Central memory CD8-positive, alpha-beta T cell (primary cell): ENCODE measurements around the gene CPEB1.

Experiments used
- ATAC-seq: fragments of 150-1000 bp; cut with Tn5 transposase; replicated peaks from 2 replicates; pipeline ENCODE4 v1.10.0; 2022; ENCODE audit warnings: mild to moderate bottlenecking, moderate FRiP score, moderate number of reproducible peaks; ENCODE audit not compliant: poor library complexity, severe bottlenecking; ENCODE audit errors: extremely low read depth
- DNase-seq, 2 donors: peaks; one replicate each; pipeline ENCODE4 v3.0.0; 2021; ENCODE audit warnings: low spot score in 2 of 2
- H3K27ac Mint-ChIP-seq: one replicate; pipeline ENCODE4 v1.8.0; 2022; ENCODE audit warnings: low read depth, mild to moderate bottlenecking, moderate library complexity, mixed read lengths
- H3K27me3 Mint-ChIP-seq: one replicate; pipeline ENCODE4 v1.8.0; 2022; ENCODE audit warnings: mixed read lengths
- H3K36me3 Mint-ChIP-seq: one replicate; pipeline ENCODE4 v1.8.0; 2022; ENCODE audit warnings: mild to moderate bottlenecking, moderate library complexity, mixed read lengths; ENCODE audit not compliant: insufficient read depth
- H3K4me1 Mint-ChIP-seq: one replicate; pipeline ENCODE4 v1.8.0; 2022; ENCODE audit warnings: mixed read lengths
- H3K4me3 Mint-ChIP-seq: one replicate; pipeline ENCODE4 v1.8.0; 2022; ENCODE audit warnings: mild to moderate bottlenecking, moderate library complexity, mixed read lengths
- H3K9me3 Mint-ChIP-seq: one replicate; pipeline ENCODE4 v1.8.0; 2022; ENCODE audit warnings: mixed read lengths

CPEB1 gene

GRCh38 chr15:82570721-82571508 is 76.2 kb downstream of the CPEB1 start:
- H3K4me3 Mint-ChIP-seq = no peak overlapping the region
- DNase-seq (no peak), ATAC-seq (no peak)
- peaks cover 68% of the 10 kb centered on the region for H3K27me3 Mint-ChIP-seq
- no peaks in the 10 kb centered on the region for H3K4me1 Mint-ChIP-seq
- H3K9me3 Mint-ChIP-seq = no peaks in the 10 kb centered on the region
- no peaks in the 10 kb centered on the region for H3K36me3 Mint-ChIP-seq
- H3K27ac Mint-ChIP-seq = no peak overlapping the region

GRCh38 chr15:82569834-82570233 is 77.3 kb downstream of the CPEB1 start:
- no peaks in the 10 kb centered on the region for H3K36me3 Mint-ChIP-seq
- no peak overlapping the region for H3K4me3 Mint-ChIP-seq
- DNase-seq (no peak), ATAC-seq (no peak)
- H3K27ac Mint-ChIP-seq = no peak overlapping the region
- H3K4me1 Mint-ChIP-seq = no peaks in the 10 kb centered on the region
- H3K9me3 Mint-ChIP-seq = no peaks in the 10 kb centered on the region
- peaks cover 62% of the 10 kb centered on the region for H3K27me3 Mint-ChIP-seq

- H3K27ac Mint-ChIP-seq = no peak overlapping the region
- no peaks in the 10 kb centered on the region for H3K9me3 Mint-ChIP-seq
- H3K4me3 Mint-ChIP-seq = no peak overlapping the region
- H3K4me1 Mint-ChIP-seq = no peaks in the 10 kb centered on the region
- no peak for ATAC-seq
- no peaks in the 10 kb centered on the region for H3K36me3 Mint-ChIP-seq
- H3K27me3 Mint-ChIP-seq = peaks cover 57% of the 10 kb centered on the region
- DNase-seq = no peak
Observed at GRCh38 chr15:82568986-82569385, 78.2 kb downstream of the CPEB1 start.

- Mint-ChIP-seq H3K4me1 (no peaks in the 10 kb centered on the region), H3K27me3 (peaks cover 44% of the 10 kb centered on the region), H3K9me3 (no peaks in the 10 kb centered on the region), H3K4me3 (no peak overlapping the region), H3K36me3 (no peaks in the 10 kb centered on the region), H3K27ac (no peak overlapping the region)
- DNase-seq (no peak), ATAC-seq (no peak)
Observed at GRCh38 chr15:82567661-82568060, 79.5 kb downstream of the CPEB1 start.

GRCh38 chr15:82566690-82567089 is 80.5 kb downstream of the CPEB1 start:
- Mint-ChIP-seq H3K9me3 (no peaks in the 10 kb centered on the region), H3K36me3 (no peaks in the 10 kb centered on the region), H3K4me1 (no peaks in the 10 kb centered on the region), H3K4me3 (no peak overlapping the region), H3K27ac (no peak overlapping the region), H3K27me3 (peaks cover 35% of the 10 kb centered on the region)
- no peak for ATAC-seq
- no peak for DNase-seq

GRCh38 chr15:82558502-82558901 is 88.7 kb downstream of the CPEB1 start:
- ATAC-seq (no peak), DNase-seq (no peak)
- Mint-ChIP-seq H3K27me3 (peaks cover 15% of the 10 kb centered on the region), H3K4me3 (no peak overlapping the region), H3K4me1 (no peaks in the 10 kb centered on the region), H3K27ac (no peak overlapping the region), H3K36me3 (no peaks in the 10 kb centered on the region), H3K9me3 (no peaks in the 10 kb centered on the region)

- H3K4me1 Mint-ChIP-seq = no peaks in the 10 kb centered on the region
- H3K4me3 Mint-ChIP-seq = no peak overlapping the region
- peaks cover 31% of the 10 kb centered on the region for H3K27me3 Mint-ChIP-seq
Observed at GRCh38 chr15:82556315-82557035, 90.7 kb downstream of the CPEB1 start.

GRCh38 chr15:82554849-82555248 is 92.3 kb downstream of the CPEB1 start:
- no peak overlapping the region for H3K4me3 Mint-ChIP-seq
- H3K4me1 Mint-ChIP-seq = no peaks in the 10 kb centered on the region
- H3K27me3 Mint-ChIP-seq = peaks cover 46% of the 10 kb centered on the region
- no peak for DNase-seq
- H3K36me3 Mint-ChIP-seq = no peaks in the 10 kb centered on the region
- H3K9me3 Mint-ChIP-seq = no peaks in the 10 kb centered on the region
- ATAC-seq = no peak
- no peak overlapping the region for H3K27ac Mint-ChIP-seq

More at GRCh38 chr15:82556315-82557035, 90.7 kb downstream of the CPEB1 start:
- Mint-ChIP-seq H3K27ac (no peak overlapping the region), H3K36me3 (no peaks in the 10 kb centered on the region), H3K9me3 (no peaks in the 10 kb centered on the region)
- ATAC-seq (no peak), DNase-seq (no peak)

- H3K4me1 Mint-ChIP-seq = no peaks in the 10 kb centered on the region
- ATAC-seq (no peak), DNase-seq (no peak)
- no peak overlapping the region for H3K4me3 Mint-ChIP-seq
- H3K36me3 Mint-ChIP-seq = no peaks in the 10 kb centered on the region
- peaks cover 48% of the 10 kb centered on the region for H3K27me3 Mint-ChIP-seq
- H3K27ac Mint-ChIP-seq = no peak overlapping the region
- no peaks in the 10 kb centered on the region for H3K9me3 Mint-ChIP-seq
Observed at GRCh38 chr15:82554351-82554750, 92.8 kb downstream of the CPEB1 start.

- Mint-ChIP-seq H3K4me1 (no peaks in the 10 kb centered on the region), H3K9me3 (no peaks in the 10 kb centered on the region), H3K27me3 (peaks cover 48% of the 10 kb centered on the region), H3K36me3 (no peaks in the 10 kb centered on the region), H3K27ac (no peak overlapping the region), H3K4me3 (no peak overlapping the region)
- DNase-seq (no peak), ATAC-seq (no peak)
Observed at GRCh38 chr15:82553846-82554245, 93.3 kb downstream of the CPEB1 start.

- no peaks in the 10 kb centered on the region for H3K36me3 Mint-ChIP-seq
- ATAC-seq (no peak), DNase-seq (no peak)
- no peaks in the 10 kb centered on the region for H3K4me1 Mint-ChIP-seq
- H3K4me3 Mint-ChIP-seq = no peak overlapping the region
- no peaks in the 10 kb centered on the region for H3K9me3 Mint-ChIP-seq
- H3K27me3 Mint-ChIP-seq = peaks cover 47% of the 10 kb centered on the region
- H3K27ac Mint-ChIP-seq = no peak overlapping the region
Observed at GRCh38 chr15:82552861-82553260, 94.3 kb downstream of the CPEB1 start.

GRCh38 chr15:82551646-82552247 is 95.4 kb downstream of the CPEB1 start:
- ATAC-seq (no peak), DNase-seq (no peak)
- H3K9me3 Mint-ChIP-seq = no peaks in the 10 kb centered on the region
- H3K27me3 Mint-ChIP-seq = peaks cover 36% of the 10 kb centered on the region
- H3K36me3 Mint-ChIP-seq = no peaks in the 10 kb centered on the region
- no peaks in the 10 kb centered on the region for H3K4me1 Mint-ChIP-seq
- H3K27ac Mint-ChIP-seq = no peak overlapping the region
- H3K4me3 Mint-ChIP-seq = no peak overlapping the region

GRCh38 chr15:82549199-82549665 is 97.9 kb downstream of the CPEB1 start:
- DNase-seq = no peak
- H3K4me1 Mint-ChIP-seq = no peaks in the 10 kb centered on the region
- no peak overlapping the region for H3K4me3 Mint-ChIP-seq
- ATAC-seq = no peak
- H3K9me3 Mint-ChIP-seq = no peaks in the 10 kb centered on the region
- H3K36me3 Mint-ChIP-seq = no peaks in the 10 kb centered on the region
- no peak overlapping the region for H3K27ac Mint-ChIP-seq
- peaks cover 46% of the 10 kb centered on the region for H3K27me3 Mint-ChIP-seq
